HL-60/S4 treated with retinoic acid at 250 ng/mL for 4 days and 3 days (cell line): ENCODE measurements around the gene MLLT10.

Experiments
- in situ Hi-C: fragments of 300-500 bp; cut with MboI; formaldehyde crosslinking; loops from 2 replicates; pipeline ENCODE4 v1.7.0; 2022; ENCODE audit warnings: low sequenced_read_pairs

Gene MLLT10

DNA sequence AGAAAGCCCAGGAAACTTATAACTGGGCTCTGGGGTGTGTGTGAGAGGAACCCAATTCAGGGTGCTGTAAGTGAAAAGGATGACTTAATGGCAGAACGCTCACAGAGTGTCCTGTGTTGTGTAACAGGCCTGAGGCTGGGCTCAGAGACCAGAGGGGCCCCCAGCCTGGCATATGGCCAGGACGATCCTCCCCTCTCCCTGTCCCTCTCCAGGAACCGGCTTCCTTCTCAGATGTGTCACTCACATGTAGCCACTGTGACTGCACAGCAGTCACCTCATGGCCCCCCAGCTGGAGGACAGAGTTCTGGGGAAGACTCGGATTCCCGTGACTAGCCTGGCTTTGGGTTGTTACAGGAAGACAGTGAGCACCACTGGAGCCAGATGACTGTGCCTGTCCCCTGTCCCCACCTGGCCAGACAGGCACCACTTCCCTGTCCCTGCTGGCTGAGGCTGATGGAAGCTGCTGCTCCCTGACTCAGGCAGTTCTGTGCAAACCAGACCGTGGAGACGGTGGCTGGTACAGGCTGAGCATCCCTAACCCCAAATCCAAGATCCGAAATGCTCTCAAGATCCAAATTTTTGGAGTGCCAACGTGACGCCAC, 220.5 kb downstream of the MLLT10 start:
- in situ Hi-C loops, result no loop called here

DNA sequence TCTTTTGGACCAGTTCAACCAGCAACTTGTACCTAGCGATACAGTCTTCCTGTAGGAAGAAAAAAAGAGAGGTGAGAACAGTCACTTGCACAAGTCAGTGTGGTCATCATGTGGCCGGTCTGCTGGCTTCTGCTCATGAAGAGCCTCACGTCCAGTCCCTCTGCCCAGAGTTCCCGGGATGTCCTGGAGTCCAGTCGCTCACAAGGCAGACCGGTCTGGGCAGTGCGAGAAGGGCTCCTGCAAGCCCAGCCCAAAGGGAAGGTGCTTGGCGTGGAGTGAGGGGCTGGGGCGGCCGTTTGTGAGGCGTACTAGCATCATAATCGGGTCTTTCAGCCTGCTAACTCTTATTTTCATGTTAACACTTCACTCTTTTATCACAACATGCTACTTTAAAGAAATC, 222.7 kb downstream of the MLLT10 start:
- in situ Hi-C loops, result no loop called here

DNA sequence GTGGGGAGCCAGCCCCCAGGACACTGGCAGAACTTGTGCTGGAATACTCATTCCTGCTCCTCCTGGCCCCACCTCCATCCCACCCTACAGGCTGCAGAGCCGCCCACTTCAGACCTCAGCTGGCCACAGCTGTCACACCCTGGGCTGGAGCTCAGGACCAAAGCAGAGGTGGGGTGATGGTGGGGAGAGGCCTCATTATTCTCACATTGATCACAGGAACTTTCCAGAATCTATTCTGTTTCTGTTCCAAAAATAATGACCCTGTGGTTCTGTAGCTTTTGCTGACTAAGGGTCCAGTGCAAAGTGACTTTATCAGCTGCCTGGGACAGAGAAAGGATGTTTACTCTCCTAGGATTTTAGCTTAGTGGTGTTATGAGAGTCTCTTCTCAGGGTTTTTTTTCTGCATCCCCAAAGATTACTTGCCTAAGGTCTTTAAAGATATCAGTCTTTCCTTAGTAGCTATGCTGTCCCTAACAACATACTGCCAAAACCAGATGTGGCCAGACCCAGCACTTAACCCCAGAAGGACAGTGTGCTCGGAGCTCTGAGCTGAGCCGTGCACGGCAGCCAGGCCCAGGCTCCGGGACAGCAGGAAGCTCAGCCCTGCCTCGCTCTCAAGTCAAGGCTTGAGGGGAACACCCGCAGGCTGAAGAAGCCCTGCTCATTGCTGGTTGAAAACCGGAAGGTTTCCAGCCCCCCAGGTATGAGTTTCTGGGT, 223.3 kb downstream of the MLLT10 start:
- in situ Hi-C loops, result no loop called here

GRCh38 chr10:21758239-21758638, 224.2 kb downstream of the MLLT10 start:
- in situ Hi-C loops, result no loop called here

- in situ Hi-C loops, result no loop called here
Measured at GRCh38 chr10:21758696-21759095, 224.7 kb downstream of the MLLT10 start.

- in situ Hi-C loops, result no loop called here
Measured at GRCh38 chr10:21759232-21759631, 225.2 kb downstream of the MLLT10 start.

DNA sequence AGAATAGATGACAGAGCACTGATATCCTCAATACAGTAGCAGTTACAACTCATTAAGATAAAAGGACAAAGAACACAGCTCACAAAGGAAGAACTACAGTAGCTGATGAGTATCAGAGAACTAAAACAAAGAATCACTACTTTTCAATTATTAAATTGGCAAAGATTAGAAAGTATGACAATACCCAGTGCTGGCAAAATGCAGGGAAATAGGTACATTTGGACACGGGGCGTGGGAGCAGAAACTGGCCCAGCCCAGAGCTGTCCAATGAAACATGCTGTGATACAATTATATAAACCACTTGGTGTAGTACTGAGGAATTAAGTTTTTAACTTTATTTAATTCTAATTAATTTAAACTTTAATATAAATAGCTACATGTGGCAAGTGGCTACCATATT, 226.3 kb downstream of the MLLT10 start:
- in situ Hi-C loops, result no loop called here

DNA sequence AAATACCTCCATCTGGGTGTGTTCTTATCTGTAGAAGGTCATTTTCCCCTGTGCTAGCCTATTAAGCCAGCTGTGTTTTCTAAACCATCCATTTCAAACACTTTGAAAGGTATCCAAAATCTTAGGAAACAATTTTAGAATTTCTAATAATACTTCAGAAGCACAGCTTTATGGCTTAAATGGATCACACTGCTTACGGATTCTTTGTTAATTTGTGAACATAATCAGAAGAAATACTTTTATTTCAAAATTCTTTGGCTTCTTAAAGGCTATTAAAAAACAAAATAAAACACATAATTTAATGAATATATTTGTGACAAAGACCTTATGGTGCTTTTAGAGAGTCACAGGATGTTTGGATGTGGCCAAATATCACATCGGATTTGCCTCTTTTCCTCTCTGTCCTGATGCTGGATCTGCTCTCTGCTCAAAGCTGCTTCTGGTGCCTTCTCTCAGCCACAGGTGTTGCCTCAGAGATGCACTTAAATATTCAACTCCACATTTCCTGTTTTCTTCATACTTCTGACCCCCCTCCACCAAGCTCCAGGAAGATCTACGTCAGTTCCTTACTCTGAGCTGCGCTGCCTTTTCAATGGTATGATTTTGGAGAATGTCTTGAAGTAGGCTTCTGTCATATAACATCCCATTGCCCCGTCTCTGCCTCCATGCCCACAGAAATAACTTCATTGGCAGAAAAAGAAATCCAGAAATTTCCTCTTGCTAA, 230.6 kb downstream of the MLLT10 start:
- in situ Hi-C loops, result no loop called here

DNA sequence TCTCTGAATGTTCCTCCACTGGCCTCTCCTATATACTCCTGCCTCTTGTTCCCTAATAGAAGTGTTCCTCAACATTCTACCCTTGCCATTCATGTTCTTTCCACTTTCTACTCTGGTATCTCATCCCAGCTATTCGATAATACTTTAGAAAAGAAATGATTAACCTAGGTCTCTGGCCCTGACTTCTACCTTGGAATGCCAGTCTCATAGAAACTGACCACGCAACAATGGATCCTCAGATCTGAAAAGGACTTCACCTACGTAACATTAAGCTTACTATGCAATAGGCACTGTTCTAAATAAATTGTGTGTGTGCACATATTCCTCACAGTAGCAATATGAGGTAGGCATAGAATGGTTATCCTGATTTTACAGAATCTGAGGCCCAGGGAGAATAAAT, 235.0 kb downstream of the MLLT10 start:
- in situ Hi-C loops, result no loop called here

GRCh38 chr10:21771219-21771618, 237.2 kb downstream of the MLLT10 start:
- in situ Hi-C loops, result no loop called here

DNA sequence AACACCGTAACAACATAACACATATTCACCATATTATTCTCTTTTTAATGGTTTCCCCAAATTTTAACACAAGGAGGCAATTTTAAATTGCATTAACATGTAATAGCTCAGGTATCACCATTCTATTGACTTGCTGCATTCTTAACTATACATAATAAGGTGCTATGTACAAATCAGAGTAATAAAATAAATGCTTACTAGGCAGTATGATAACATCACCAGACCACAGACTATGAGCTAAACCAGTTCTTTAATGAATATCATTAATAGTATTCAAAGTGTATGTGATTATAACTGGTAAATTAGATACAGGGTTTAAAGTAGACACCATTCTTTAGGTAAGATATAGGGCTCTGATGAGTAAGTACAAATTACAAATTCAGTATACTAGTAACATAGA, 242.9 kb downstream of the MLLT10 start:
- in situ Hi-C loops, result no loop called here

DNA sequence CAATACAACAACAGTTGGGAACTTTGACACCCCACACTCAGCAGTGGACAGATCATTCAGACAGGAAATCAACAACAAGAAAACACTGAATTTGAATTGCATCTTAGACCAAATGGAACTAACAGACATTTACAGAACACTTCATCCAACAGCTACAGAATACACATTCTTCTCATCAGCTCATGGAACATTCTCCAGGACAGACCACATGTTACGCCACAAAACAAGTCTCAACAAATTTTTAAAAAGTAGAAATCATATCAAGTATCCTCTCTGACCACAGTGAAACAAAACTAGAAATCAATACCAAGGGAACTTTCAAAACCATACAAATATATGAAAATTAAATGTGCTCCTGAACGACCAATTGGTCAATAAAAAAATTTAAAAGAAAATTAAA, 257.2 kb downstream of the MLLT10 start:
- in situ Hi-C loops, result no loop called here
